ENCODE data around the gene SLC2A8.

The SLC2A8 gene

GRCh38 chr9:127451858-127452656 lies 55.1 kb downstream of the SLC2A8 start:
- Histone ChIP-seq H3K27me3 (replicated peaks; ENCODE audit: control insufficient read depth, insufficient read depth, low read length) (no peaks in the 10 kb centered on the region), H3K36me3 (ENCODE audit: control insufficient read depth, insufficient read depth, low read length) (peaks cover 22% of the 10 kb centered on the region), H3K4me3 (replicated peaks; ENCODE audit: low read depth, low read length) (peak overlapping the region; percentile 95)
- DNase-seq (ENCODE audit: extremely low read depth, insufficient read length): peak; percentile 68
- TF ChIP-seq CTCF (IDR thresholded peaks at IDR 0.05; ENCODE audit: insufficient read depth, low read length, poor library complexity, severe bottlenecking): no peak

GRCh38 chr9:127452691-127453090 lies 55.7 kb downstream of the SLC2A8 start:
- H3K4me3 ChIP-seq (replicated peaks; ENCODE audit: low read depth, low read length): peak overlapping the region; percentile 95
- no peaks in the 10 kb centered on the region for H3K27me3 ChIP-seq (replicated peaks; ENCODE audit: control insufficient read depth, insufficient read depth, low read length)
- H3K36me3 ChIP-seq (ENCODE audit: control insufficient read depth, insufficient read depth, low read length): peaks cover 22% of the 10 kb centered on the region
- DNase-seq (ENCODE audit: extremely low read depth, insufficient read length): no peak
- TF ChIP-seq CTCF (IDR thresholded peaks at IDR 0.05; ENCODE audit: insufficient read depth, low read length, poor library complexity, severe bottlenecking): no peak

GRCh38 chr9:127455324-127455992 lies 58.5 kb downstream of the SLC2A8 start:
- peaks cover 13% of the 10 kb centered on the region for H3K36me3 ChIP-seq (ENCODE audit: control insufficient read depth, insufficient read depth, low read length)
- H3K27me3 ChIP-seq (replicated peaks; ENCODE audit: control insufficient read depth, insufficient read depth, low read length): no peaks in the 10 kb centered on the region
- DNase-seq (ENCODE audit: extremely low read depth, insufficient read length): no peak
- H3K4me3 ChIP-seq (replicated peaks; ENCODE audit: low read depth, low read length): no peak overlapping the region
- peak; percentile 69 for TF ChIP-seq CTCF (IDR thresholded peaks at IDR 0.05; ENCODE audit: insufficient read depth, low read length, poor library complexity, severe bottlenecking)

- peaks cover 21% of the 10 kb centered on the region for H3K36me3 ChIP-seq (ENCODE audit: control insufficient read depth, insufficient read depth, low read length)
- DNase-seq (ENCODE audit: extremely low read depth, insufficient read length): no peak
- TF ChIP-seq CTCF (IDR thresholded peaks at IDR 0.05; ENCODE audit: insufficient read depth, low read length, poor library complexity, severe bottlenecking): no peak
- H3K4me3 ChIP-seq (replicated peaks; ENCODE audit: low read depth, low read length): no peak overlapping the region
- no peaks in the 10 kb centered on the region for H3K27me3 ChIP-seq (replicated peaks; ENCODE audit: control insufficient read depth, insufficient read depth, low read length)
These were observed 60.4 kb downstream of the SLC2A8 start for GRCh38 chr9:127457191-127457878.
